GM18502 (cell line): ENCODE results near the gene BORCS6.

Source experiments
- ATAC-seq: cut with Tn5 transposase; IDR thresholded peaks from one replicate; pipeline ENCODE4 v1.9.1; 2021; ENCODE audit warnings: mild to moderate bottlenecking; ENCODE audit not compliant: unreplicated experiment, poor library complexity

BORCS6 gene

DNA sequence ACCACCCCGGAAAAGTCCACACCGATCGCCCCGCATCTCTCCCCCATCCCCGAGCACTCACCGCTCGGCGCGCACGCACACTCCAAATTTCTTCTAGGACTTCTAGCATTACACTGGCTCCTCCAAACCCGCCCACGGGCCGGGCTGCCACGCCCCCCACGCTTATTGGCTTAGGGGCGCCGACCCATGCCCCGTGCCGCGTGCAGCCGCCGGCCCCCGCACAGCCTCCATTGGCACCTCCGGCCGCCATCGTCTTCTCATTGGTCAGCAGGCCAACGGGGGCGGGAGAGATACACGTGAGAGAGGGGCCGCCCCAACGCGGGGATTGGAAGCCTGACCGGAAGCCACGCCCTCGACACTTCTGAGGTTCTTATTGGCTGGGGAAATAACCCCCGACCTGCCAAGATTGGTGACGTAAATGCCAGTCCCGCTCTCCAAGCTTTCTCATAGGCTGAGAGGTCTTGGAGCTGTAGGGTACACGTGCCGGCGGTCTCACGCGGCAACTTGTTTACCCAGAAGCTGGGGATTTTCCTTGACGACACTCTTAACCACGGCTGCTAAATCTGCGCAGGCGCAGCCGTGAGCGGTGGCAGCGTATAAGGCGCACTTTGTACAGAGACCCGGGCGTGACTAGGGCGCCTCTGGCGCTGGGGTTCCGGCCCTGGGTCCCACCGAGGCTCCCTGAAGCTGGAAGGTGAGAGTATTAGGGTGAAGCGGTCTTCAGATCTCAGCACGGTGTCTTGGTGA, 33.6 kb downstream of the BORCS6 start:
- ATAC-seq = peak; percentile 82

DNA sequence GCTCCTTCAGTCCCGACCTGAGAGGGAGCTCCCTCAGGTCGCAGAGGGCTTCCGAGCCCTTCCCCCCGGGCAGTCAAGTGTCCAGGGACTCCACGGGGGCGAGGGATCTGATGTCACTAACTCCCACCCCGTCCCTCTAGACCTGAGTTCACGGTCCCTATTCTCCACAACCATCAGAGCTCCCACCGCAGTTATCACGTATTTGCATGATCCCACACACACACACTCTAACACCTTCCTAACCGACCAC, 34.1 kb downstream of the BORCS6 start:
- no peak for ATAC-seq

DNA sequence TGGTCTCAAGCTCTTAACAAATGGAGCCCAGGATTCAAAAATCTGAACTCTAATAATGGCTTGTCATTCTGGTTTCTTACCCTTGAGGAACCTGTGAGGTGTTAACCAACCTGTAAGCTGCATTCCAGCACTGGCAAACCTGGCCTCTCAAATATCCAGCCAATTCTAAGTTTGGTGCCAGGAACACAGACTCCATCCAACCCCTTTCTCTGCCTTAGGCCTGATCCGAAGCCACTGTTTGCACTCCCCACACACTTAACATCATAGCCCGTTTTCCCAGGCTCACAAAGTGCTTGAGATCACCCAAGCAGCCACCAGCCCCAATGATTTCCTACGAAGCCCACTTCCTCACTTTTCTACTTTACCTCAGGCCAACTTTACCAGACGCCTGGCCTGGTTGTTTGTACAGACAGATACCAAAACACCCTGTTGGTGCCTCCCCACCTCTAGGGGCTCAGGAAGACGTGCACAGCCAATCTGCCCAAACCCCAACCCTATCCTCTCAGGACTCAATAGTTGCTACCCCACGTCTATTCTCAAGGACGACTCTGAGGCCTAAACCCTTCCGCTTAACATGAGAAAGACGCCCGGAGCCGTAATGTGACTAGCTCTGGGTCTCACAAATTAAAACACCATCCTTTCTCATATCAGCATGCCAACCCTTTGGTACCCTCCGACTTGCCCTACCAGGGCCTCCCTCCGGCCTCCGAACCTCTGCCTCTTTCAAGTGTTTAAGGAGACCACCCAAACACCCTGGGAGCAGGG, 34.6 kb downstream of the BORCS6 start:
- ATAC-seq = no peak

DNA sequence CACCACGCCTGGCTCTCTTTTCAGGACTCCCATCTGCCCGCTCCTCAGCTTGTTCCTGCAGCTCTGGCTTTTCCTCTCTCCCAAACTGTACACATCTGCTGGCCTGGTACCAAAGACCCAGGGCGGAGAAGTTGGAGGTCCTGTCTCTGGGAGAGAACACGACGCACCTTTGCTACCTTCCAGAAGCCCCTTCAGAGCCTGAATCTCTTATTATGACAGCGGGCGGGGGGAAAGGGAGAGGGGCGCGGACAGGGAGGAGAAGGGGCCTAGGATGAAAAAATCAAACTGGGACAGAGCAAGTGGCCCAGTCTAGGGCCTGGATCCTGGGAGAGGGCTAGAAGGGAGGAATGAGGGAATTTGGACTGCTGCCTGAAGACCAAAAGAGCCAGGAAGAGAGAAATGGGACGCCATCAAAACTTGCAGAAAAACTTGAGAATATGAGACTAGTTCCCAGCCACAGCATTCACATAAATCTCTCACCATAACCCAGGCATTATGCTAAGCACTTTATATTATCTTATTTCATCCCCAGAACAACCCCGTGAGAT, 35.3 kb downstream of the BORCS6 start:
- no peak for ATAC-seq

DNA sequence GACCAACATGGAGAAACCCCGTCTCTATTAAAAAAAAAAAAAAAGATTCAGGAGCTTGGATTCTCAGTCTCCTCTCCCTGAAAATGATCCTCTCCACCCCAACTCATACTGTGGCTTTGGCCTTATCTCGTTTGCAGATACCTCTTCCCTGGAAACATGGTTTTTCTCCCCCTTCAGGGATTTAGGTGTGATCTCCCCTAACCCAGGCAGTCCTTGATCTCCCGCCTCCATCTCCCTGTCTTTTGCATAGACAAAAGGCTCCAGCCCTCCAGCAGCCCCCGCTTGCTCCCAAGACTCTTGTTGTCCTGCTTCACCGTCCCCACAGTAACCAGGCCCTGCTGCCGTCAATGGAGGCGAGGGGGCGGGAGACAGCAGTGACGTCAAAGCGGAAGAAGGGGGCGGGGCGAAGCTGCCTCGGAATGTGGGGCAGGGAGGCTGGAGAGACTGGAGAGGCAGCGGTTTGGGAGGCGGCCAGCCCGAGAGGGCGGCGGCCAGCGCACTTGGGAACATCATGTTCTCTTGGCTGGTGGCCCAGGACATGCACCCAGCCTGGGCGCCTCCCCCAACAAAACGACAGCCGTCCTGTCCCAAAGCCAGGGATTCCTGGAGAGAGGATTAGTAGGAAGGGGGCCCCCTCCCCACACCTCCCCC, 35.9 kb downstream of the BORCS6 start:
- no peak for ATAC-seq

DNA sequence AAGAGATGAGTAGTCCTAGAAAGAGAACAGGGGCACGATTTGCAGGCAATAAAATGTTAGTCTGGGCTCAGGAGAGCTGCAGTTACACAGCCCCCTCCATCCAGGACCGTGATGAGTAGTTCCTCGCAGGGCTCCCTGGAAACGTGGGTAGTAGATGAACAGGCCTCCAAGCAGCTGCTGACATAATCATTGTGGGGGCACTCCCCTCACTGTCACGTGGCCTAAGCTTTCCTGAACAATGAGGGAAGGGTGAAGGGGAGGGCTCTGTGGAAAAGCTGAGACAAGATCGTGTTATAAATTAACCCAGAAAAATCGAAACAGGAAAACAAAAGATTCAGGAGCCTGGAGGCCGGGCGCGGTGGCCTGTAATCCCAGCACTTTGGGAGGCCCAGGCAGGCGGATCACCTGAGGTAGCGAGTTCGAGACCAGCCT, 36.4 kb downstream of the BORCS6 start:
- ATAC-seq = no peak

DNA sequence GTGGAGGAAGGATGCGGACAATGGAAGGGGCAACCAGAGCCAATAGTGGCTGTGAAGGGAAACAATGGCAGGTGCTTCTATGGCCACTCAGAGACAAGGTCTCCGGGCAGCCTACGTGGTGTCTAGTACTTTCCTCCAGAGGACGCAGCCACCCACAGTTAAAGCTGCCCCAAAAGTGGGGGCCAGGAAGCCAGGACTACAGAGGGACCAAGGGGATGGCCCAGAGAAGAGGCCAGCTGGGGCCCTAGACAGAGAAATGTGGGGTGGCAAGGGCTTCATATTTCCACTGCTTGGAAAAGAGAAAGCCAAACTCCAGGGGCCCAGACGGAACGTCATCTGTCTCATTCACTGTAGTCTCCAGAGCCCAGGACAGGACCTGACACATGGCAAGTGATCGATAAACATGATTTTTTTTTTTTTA, 36.9 kb downstream of the BORCS6 start:
- no peak for ATAC-seq

DNA sequence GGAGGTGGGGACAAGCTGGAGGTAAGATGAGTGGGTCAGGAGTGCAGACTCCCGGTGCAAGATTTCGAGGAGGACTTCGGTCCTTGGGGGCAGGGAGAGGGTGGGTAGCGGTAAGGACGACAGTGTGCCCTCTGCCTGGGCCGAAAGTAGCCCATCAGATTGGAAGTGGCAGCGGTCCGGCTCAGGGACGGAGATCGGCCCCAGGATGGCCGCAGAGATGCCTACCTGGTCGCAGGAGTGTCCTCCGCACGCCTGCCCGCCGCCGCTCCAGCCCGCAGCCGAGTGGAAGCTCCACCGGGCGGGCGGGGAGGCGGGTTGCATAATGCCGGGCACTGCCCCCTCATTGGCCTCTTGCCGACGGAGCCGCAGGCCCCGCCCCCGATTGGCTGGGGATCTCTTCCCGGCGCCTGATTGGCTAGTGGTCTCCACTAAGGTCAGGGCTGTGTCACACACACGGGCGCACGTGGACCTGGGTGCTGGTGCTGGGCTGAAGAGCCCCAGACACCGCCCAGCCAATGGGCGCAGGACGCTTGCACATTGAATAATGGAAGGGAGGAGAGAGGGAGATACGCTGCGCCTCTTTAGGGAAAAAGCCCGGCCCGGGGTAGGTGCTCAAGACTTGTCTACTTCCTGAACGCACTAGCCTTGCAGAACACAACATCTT, 37.7 kb downstream of the BORCS6 start, which contains the start of gene PER1:
TSS of gene PER1 (minus strand) at position 293 of the 664 bp plus-strand sequence. CDS start 1,698 bp downstream, outside the sequence.
- ATAC-seq = no peak

DNA sequence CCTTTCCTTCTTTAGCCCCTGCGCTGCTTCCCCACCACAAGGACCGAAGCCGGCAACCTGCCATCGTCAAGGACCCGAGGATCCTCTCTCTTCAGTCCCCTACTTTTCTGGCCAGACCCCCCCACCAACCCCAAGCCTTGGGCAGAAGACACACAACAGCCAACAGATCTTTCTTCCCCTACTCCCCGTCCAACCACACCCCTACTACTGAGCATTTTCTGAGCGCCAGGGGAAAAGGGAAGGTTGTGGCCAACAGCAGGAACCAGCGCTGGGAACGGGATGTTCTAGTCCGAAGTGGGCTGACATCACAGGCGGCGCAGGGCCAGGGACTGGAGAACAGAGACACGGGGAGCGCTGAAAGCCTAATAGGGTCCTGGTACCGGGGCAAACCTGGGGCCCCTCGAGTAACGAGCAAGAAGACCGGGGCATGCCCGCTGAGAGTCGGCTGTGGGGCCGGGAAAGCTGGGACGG, 38.3 kb downstream of the BORCS6 start:
- no peak for ATAC-seq

DNA sequence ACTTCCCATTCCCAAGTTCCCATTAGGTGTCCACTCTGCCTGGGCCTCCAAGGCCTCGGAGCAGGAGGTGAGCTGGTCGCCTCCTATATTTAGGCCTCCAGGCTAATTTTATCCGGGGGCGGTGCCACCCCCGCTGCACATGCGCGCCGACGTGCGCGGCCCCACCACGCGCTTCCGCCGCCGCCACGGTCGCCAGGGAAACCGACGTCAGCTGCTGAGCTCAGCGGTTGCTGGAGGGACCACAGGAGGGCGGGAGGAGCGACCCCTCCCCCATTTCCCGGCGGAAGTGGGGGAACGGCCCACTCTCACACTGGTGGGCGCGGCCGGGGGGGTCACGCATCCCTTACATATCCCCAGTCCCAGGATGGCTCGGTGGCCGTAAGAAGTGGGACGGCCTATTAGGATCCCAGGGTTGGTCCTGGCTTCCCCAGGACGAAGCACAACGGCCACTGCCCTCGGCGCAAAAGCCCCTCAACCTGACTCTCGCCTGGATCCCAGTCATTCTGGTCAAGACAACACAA, 38.8 kb downstream of the BORCS6 start:
- ATAC-seq = peak; percentile 48

DNA sequence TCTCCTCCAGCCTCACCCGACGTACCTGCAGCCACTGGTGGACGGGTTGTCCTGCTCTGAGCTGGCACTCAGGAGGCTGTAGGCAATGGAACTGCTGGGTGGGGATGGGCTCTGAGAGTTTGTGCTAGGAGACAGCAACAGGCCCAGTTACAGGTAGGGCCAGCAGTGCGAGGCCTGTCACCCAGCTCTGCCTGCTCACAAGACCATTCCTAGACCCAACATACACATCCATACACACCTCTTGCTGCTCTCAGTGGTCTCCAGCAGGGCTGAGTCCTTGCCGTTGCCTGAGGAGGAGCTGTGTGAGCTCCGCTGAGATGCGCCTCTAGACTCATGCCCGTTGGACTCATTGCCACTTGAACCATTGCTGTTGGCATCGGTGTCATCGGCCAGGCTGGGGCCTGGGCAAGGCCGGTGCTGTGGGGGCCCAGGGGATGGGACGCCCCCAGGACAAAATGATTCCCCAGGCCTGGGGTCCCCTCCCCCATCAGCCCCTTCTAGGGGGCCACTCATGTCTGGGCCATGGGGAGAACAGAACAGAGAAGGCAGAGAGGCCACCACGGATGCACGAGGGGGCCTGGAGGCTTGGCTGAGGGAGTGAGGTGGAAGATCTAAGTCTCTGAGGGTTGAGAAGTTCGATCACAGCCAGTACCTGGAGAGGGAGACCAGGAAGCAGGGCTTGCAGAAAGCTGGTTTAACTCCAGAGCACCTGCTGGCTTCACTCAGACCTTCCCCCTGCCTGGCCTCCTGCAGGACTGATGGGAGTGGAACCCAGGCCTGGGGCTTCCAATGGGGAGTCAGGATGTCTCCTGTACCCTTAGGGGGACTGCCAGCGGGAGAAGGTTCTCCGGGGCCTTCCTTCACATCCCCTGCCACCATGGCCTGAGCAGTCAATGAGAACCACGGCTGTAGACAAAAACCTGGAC, 39.5 kb downstream of the BORCS6 start:
- ATAC-seq = peak; percentile 3

DNA sequence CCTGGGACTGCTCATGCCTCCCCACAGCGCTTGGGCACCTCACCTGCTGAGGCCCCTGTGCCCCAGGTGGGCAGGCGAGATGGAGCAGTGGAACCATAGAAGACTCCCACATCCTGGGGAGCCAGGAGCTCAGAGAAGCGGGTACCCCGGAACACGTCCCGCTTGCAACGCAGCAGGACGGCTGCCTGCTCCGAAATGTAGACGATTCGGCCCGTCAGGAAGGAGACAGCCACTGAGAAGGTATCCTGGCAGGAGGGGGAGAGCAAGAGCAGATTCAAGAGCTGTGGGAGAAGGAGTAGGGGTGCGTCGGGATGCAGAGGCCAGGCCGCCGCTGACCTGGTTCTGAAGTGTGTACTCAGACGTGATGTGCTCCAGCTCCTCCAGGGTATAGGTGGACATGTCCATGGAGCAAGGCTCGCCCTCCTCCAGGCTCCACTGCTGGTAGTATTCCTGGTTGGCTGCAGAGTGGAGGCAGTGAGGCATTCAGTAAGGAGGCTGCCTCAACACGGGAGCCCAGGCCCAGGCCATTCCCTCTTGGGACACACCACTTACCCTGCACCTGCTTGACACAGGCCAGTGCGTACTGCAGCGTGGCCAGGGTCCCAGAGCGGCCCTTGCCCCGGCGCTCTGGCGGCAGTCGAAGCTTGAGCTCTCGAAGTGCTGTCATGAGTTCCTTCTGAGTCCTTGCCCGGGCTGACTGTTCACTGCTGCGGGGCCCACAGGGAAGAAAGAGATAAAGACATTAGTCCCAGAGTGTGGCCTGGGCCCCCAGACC, 40.4 kb downstream of the BORCS6 start:
- no peak for ATAC-seq

DNA sequence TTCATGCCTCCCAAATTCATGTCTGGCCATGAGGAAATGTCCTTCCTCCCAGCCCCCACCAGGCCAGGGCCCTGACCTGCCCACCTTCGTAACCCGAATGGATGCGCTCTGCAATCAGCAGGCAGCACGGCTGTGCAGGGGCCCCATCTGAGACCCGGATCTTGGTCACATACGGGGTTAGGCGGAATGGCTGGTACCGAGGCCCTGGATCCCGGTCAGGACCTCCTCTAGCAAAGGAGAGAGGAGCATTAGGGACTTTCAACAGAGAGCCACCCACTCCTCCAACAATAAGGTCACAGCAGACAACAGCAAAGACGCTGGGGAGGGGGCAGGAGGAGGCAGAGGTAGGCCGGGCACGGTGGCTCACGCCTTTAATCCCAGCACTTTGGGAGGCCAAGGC, 41.4 kb downstream of the BORCS6 start:
- no peak for ATAC-seq

DNA sequence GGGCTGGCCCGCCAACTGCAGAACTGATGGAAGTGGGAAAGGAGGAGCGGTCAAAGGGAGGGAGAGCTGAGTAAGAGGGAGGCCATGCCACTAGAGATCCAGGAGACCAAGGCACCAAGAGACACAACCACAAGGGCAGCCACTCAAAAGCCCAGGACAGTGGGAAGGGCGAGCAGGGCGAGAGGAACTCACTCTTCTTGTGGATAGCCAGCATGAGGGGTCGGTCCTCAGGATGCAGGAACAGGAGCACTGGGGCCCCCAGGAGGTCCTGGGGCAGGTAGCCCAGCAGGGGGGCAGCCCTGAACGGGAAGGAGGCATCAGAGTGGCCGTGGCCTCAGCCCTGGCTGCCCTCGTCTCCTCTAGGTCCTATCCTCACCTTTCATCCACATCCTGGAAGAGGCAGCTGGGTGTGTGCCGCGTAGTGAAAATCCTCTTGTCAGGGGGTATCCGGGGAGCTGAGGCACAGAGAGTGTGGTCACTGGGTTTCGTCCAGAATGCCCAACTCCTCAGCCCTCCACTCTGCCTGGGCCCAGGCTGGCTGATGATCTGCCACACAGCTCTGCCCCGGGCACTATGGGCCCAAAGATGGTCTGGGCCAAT, 42.1 kb downstream of the BORCS6 start:
- ATAC-seq = no peak

DNA sequence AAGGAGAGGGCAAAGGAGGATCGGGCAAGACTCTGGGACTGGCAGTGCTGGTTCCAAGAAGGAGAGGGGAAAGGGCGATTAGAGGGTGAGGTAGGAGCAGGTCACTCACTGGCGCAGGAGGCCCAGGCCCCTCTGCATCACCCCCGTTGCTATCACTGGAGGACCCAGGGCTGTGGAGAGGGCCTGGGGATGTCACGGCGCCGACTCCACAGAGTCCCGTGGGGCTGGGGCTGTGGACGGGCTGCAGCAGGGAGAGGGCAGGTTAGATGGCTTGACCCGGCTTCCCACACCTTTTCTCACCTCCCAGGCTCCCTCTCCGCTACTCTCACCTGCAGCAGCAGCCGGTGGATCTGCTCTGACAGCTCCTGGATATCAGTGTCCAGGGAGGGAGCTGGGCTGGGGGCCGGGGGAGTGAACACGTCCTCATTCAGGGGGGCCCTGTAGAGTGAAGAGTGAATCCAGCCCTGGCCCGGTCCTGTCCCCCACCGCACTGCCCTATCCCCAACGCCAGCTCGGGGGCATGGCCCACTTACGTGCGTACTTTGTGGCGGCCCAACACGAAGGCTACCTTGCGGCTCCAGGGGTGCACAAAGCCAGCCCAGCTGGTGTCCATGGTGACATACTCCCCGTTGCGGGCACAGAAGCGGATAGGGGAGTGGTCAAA, 42.7 kb downstream of the BORCS6 start:
- ATAC-seq = no peak

DNA sequence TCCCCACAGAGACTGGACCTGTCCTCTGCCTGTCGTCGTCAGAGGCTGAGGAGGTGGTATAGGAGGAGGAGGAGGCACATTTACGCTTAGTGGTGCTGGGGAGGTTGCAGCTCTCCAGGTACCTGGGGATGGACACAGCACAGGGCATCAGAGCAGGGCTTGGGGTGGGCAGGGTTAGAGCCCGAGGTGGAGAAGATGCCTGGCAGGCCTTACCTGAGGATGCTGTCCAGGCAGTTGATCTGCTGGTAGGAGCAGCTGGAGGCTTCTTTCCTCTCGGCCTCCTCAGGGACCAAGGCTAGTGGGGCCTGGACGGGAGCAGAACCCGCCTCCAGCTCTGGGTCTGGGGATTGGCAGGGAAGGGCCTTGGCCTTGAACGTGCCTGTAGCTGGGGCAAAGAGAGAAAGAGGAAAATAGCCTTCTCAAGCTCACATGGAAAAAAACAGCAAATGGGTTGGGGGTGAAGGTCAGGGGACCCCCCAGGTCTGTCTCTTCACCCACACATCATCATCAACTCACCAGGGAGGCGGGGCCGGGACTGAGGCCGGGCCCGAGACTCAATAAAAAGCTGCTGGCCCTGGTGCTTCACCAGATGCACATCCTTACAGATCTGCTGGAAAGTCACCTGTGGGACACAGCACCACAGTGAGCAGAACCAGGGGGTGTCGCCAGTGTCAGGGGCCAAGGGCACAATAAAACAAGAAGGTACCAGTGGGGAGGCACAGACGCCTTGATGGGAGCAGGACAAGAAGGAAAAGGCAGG, 43.4 kb downstream of the BORCS6 start:
- no peak for ATAC-seq

DNA sequence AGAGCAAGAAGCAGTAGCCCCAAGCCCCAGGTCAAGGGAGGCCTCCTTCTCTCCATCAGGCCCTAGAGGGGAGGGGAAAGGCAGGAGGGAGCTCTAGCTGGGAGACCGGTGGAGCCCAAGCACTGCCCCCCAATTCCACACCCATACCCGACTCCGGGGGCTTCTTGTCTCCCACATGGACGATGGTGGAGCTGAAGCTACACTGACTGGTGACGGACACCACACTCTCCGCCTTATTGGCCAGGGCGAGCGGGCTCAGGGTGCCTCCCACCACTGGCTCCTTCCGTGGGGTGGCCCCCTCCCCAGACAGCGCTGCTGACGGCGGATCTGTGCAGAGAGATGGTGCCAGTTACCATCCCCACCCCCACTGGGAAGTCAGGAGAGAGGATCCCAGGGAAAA, 44.2 kb downstream of the BORCS6 start:
- no peak for ATAC-seq
